A673 (cell line): Measurements from ENCODE around the gene NR6A1.

ENCODE experiments used
- EZH2 ChIP-seq: fragments of 200-600 bp; sonication (generic); IDR thresholded peaks from 2 replicates; pipeline ENCODE4 v1.6.1; 2017; ENCODE audit warnings: borderline replicate concordance, low read depth, mild to moderate bottlenecking, mixed read lengths, antibody characterized with exemption, low read length; ENCODE audit not compliant: poor library complexity, severe bottlenecking
- TF ChIP-seq, protein P1 (sequence below): fragments of 300-800, 200-600 bp; sonication (generic); conservative IDR thresholded peaks from 2 replicates; pipeline ENCODE4 v1.5.1; 2017; ENCODE audit warnings: low read depth, mild to moderate bottlenecking, antibody characterized with exemption, low read length, moderate library complexity, mixed read lengths

DNA sequence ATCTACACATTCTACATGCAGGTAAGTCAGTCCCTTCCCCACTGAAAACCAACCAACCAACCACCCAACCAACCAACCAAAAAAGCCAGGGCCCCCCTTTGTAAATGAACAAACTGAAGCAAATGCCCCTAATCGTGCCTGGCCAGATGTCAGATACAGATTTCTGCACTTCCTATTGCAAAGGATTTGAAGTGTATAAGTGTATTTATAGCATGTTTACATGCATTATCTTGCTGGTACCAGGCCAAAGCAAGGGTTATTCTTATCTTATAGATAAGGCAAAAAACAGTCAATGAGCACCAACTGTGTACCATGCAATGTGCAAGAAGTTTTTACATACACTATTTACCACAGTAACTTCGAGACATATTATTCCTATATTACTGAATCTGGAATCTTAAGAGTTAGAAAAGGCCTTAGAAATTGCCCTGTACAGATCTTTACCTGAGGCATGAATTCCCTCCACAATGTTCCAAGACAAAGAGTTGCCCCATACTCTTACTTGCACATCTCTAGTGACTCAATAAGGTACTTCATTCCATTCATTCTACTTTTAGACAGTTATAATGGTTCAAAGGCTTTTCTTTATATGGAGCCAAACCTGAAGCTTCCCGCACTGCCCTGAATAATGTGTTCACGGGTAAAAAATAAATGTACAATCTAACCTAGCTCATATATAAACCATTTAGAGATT is 212.2 kb downstream of the NR6A1 start:
- no peak for TF ChIP-seq EZH2
- TF ChIP-seq, protein P1, sequence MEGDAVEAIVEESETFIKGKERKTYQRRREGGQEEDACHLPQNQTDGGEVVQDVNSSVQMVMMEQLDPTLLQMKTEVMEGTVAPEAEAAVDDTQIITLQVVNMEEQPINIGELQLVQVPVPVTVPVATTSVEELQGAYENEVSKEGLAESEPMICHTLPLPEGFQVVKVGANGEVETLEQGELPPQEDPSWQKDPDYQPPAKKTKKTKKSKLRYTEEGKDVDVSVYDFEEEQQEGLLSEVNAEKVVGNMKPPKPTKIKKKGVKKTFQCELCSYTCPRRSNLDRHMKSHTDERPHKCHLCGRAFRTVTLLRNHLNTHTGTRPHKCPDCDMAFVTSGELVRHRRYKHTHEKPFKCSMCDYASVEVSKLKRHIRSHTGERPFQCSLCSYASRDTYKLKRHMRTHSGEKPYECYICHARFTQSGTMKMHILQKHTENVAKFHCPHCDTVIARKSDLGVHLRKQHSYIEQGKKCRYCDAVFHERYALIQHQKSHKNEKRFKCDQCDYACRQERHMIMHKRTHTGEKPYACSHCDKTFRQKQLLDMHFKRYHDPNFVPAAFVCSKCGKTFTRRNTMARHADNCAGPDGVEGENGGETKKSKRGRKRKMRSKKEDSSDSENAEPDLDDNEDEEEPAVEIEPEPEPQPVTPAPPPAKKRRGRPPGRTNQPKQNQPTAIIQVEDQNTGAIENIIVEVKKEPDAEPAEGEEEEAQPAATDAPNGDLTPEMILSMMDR, result no peak
